ENCODE results near the gene RPA1.
"Not testable (repeated sequence)": the region's sequence is repeated elsewhere in the genome, so short reads cannot be mapped to it uniquely, and the experiment has no call there.

RPA1 gene

DNA sequence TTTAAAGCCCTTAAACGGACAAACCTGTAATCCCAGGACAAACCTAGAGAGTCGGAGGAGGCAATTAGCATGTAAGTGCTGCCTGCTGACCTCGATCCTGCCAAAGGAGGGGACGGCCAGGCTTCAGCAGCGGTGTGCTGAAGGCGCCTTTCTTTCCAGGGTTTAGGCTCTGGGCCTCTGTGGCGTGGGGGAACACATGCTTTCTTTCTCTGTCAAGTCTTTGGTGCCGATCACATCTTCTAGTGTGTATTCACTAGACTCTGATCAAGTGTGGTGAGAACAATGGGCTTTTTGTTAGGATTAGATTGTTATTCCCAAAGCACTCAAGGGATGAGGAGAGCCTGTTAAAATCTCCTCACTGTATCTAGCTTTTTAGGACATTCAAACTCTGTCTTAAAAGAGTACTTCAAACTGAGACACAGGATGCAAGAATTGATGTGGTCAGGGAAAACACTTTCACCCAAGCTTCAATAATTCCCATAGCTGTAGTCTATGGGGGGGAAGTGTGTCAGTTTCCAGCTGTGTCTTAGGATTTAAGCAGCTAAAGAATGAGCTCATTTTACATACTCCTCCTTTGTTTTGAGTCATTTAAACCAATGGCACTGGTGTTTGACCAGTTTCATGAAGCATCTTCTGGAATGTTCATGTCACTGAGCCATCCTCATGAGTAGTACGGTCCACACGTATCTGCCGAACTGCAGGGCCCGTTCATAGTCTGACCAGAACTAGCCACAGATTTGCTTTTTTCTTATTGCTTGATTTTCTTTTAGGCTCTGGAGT lies 51.2 kb downstream of the RPA1 start:
- DNase-seq, result no peak

DNA sequence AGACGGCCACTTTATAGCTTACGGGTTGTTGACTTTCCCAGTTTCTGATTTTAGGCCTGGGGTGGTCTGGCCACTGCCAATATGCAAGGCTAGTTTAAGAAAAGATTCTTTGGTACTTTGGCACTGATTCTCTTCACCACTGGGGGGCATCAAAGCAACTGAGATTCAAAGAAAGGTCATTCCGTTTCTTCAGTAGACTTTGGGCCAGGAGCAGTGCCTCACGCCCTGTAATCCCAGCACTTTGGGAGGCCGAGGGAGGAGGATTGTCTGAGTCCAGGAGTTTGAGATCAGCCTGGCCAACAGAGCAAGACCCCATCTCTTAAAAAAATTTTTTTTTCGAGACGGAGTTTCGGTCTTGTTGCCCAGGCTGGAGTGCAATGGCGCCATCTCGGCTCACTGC lies 53.0 kb downstream of the RPA1 start:
- DNase-seq, result peak; percentile 20

DNA sequence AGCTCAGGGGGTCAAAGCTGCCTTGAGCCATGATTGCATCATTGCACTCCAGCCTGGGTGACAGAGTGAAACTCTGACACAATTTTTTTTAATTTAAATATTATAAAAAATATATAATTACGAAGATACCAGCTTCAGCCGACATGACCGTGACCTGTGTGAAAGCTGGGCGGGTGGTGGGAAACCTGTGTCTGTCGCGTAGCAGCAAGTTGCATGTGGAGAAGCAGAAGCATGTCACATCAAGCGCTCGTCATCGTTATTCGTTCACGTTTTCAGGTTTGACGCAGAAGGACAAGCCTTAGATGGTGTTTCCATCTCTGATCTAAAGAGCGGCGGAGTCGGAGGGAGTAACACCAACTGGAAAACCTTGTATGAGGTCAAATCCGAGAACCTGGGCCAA lies 53.7 kb downstream of the RPA1 start:
- DNase-seq, result no peak

DNA sequence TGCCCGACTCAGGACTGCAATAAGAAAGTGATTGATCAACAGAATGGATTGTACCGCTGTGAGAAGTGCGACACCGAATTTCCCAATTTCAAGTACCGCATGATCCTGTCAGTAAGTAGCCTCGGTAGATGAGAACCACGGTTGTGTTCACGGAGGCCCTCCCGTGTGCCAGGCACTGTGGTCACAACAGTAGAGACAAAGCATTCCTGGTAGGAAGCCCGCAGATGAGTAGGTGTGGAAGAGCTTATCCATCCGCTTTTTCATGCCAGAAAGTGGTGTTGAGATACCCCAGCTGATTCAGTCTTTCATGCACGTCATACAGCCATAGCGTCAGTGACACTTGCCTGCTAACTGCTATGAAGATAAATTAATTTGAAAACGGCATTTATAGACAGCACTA lies 58.9 kb downstream of the RPA1 start:
- no peak for DNase-seq

DNA sequence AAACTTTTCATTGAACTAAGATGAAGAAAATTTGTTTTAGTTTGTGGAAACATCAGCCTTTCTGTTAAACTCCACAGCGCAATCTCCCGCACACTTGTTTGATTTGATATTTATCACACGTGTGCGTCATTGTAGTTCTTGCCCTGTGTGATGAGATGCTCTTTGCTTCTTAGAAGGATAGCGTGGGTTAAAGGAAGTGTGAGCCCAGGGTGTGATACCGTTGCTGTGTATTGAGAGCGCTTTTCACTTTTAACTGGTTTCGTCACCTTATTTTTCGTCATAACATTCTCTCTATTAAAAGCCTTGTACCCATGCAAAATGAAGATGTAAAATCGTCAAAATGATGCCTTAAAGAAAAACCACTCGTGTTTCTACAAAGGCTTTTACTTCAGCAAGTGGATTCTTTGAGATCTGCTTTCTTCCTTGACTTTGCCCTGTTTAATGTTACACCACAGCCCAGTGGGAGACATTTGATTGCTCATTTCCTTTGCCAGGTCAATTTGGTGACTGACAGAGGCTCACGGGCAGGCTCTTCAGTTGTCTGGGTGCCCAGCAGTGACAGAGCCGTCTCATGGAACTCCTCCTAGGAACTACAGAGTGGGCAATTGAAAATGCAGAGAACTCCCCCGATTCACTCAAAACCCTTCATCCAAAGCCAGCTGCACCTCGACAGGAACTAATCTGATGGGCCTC lies 61.1 kb downstream of the RPA1 start:
- DNase-seq, result no peak

- no peak for DNase-seq
These were observed 65.0 kb downstream of the RPA1 start for GRCh38 chr17:1894753-1895339.

GRCh38 chr17:1895479-1895878 lies 65.7 kb downstream of the RPA1 start:
- not testable (repeated sequence) for DNase-seq

GRCh38 chr17:1896243-1897104 lies 66.7 kb downstream of the RPA1 start:
- no peak for DNase-seq

GRCh38 chr17:1897105-1897656 lies 67.4 kb downstream of the RPA1 start:
- no peak for DNase-seq

- DNase-seq, result no peak
These were observed 68.5 kb downstream of the RPA1 start for GRCh38 chr17:1898332-1898731.

- DNase-seq, result no peak
These were observed 69.1 kb downstream of the RPA1 start for GRCh38 chr17:1898872-1899271.

GRCh38 chr17:1899403-1900000 lies 69.7 kb downstream of the RPA1 start:
- no peak for DNase-seq

- peak; percentile 51 for DNase-seq
These were observed 74.7 kb downstream of the RPA1 start for GRCh38 chr17:1904273-1905182.

DNA sequence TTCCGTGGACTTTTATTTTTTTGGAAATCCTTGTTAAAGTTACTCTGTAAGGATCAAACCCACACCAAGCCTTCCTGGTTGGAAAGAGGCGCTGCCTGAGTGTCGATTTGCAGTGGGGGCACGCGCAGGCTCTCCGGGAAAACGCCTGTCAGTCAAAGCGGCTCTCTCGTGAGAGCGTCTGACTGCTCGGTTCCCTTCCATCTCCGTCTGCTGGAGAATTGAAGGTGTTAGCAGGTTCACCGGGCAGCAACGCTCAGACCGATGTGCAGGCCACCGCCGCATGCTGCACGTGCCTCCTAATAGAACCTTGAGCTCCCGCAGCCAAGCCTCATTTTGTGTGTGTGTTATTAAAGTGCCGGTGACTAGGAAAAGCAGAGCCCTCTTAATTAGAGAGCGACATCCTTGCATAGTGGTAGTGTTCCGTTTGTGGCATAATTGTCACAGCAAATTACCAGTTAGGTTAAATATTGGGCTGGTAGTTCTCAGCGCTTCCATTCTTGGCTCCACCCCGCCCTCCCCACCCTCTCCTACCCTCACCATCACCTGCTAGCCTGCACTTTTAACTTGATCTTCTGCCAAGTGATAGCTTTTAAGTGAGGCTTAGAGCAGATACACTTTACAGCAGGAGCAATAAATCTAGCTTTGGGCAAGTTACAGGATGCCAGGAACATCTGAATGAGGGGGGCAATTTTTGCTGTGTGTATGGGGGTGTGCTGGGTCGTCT lies 75.5 kb downstream of the RPA1 start:
- peak; percentile 71 for DNase-seq

GRCh38 chr17:1906662-1907101 lies 76.9 kb downstream of the RPA1 start:
- DNase-seq, result no peak

- no peak for DNase-seq
These were observed 77.4 kb downstream of the RPA1 start for GRCh38 chr17:1907216-1907631.

GRCh38 chr17:1907909-1908698 lies 78.3 kb downstream of the RPA1 start:
- no peak for DNase-seq

DNA sequence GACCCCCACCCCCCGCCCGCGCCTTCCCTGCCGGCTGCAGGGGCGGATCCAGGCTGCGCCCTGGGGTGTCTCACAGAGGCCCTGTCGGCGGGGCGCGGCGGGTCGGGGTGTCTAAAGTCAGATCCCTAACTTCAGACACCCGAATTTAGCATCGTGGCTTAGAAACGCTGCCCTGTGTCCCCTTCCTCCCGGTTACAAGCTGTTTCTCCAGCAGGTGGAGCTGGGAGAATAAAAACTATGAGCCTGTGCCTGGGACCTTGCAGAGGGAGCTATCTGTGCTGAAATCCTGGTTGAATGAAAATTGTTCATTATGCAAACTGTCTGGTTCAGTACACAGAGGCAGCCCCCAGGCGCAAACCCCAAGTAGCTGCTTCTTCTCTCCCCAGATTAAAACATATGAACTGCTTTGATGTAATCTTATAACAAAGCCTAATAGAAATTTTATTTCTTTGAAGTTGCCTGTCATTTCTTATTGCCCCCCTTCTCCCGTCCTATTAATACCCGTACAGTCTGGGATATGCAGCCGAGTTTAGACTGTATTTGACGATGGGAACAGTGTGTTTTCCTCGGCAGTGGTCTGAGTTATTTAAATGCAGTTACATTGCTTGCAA lies 79.0 kb downstream of the RPA1 start:
- DNase-seq, result peak; percentile 81

DNA sequence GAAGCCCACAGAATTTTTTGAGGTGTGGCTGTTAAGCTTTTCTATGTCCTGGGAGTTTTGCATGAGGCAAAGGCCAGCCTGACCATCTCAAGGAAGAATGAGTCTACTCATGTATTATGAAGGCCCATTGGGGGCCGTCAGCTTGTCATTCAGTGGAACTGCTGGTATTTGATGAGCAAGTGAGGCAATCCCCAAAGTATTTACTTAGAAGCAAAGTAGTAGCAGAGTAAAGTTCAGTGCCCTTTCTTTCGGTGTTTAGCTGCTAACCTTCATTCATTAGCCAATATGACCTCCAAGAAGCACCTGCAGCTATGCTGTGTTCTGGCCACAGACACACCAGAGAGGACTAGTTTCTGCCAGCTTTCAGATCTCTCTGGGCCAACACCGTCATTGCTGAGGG lies 80.2 kb downstream of the RPA1 start:
- no peak for DNase-seq

All from NCI-H146 (cell line).